ENCODE data around the gene BMERB1. TPM values are rescaled to one million over a fixed set of nuclear protein-coding genes. Genes with fewer than 3 reads are reported as not detected.

BMERB1 gene
- total and polyA plus RNA-seq, 2 experiments from 2014 or later = 7.3 to 10.3 TPM

DNA sequence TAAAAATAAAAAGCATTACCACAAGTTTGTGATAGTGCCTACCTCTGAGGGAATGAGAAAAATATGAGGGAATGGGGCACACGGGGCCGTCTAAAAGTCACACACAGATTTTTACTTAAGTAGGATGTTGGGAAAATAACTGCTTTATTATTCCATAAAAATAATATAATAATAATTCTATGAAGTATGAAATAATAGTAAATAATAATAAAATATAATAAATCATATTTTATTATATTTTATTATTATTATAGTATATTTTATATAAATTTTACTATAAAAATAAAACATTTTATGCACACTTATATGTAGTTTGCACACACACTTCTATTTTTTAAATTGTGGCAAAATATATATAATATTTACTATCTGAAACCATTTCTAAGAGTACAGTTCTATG is 92.3 kb downstream of the BMERB1 start:
- no peak overlapping the region for H2AFZ ChIP-seq
- H4K20me1 ChIP-seq (ENCODE audit: insufficient read depth, poor library complexity, severe bottlenecking) = no peaks in the 10 kb centered on the region
- H3K4me3 ChIP-seq = no peak overlapping the region
- no peak for TF ChIP-seq EZH2 (IDR thresholded peaks at IDR 0.05; ENCODE audit: borderline replicate concordance)
- no peak for TF ChIP-seq CTCF (IDR thresholded peaks at IDR 0.05; ENCODE audit: poor library complexity)
- TF ChIP-seq EZH2phosphoT487 (IDR thresholded peaks at IDR 0.05; ENCODE audit: low read depth, severe bottlenecking, unreplicated experiment) = no peak
- no peak overlapping the region for H3K4me2 ChIP-seq
- H3K27me3 ChIP-seq = no peaks in the 10 kb centered on the region
- DNase-seq (ENCODE audit: low spot score) = no peak
- H3K79me2 ChIP-seq = no peaks in the 10 kb centered on the region
- H3K4me1 ChIP-seq (ENCODE audit: insufficient read depth) = no peaks in the 10 kb centered on the region
- H3K36me3 ChIP-seq (replicated peaks; ENCODE audit: insufficient read depth, low read depth) = no peaks in the 10 kb centered on the region
- no peaks in the 10 kb centered on the region for H3K9me2 ChIP-seq (replicated peaks; ENCODE audit: insufficient read depth)
- no peak overlapping the region for H3K27ac ChIP-seq
- no peaks in the 10 kb centered on the region for H3K9me3 ChIP-seq (ENCODE audit: low read depth)
- WGBS (ENCODE audit: low lambda C conversion rate, missing lambda C conversion rate) = 100% methylated on average over 2 of the region's 2 CpGs

DNA sequence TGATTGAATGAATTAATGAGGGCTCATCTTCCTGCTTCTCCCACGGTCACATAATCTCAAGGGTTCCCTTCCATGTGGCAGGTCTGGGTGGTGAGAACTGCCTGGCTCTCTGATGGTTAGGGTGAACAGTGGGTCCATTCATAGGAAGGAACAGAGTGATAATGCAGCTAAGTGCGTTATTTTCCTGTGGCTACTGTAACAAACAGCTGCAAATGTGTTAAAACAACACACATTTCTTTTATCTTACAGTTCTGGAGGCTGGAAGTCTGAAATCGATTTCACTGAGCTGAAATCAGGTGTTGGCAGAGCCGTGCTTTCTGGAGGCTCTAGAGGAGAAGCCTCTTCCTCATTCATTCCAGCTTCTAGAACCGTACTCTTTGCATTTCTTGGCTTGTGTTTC is 95.3 kb downstream of the BMERB1 start:
- no peaks in the 10 kb centered on the region for H4K20me1 ChIP-seq (ENCODE audit: insufficient read depth, poor library complexity, severe bottlenecking)
- no peaks in the 10 kb centered on the region for H3K27me3 ChIP-seq
- no peak overlapping the region for H3K27ac ChIP-seq
- no peak for TF ChIP-seq CTCF (IDR thresholded peaks at IDR 0.05; ENCODE audit: poor library complexity)
- TF ChIP-seq EZH2phosphoT487 (IDR thresholded peaks at IDR 0.05; ENCODE audit: low read depth, severe bottlenecking, unreplicated experiment) = no peak
- no peak for TF ChIP-seq EZH2 (IDR thresholded peaks at IDR 0.05; ENCODE audit: borderline replicate concordance)
- no peaks in the 10 kb centered on the region for H3K36me3 ChIP-seq (replicated peaks; ENCODE audit: insufficient read depth, low read depth)
- H3K9me3 ChIP-seq (ENCODE audit: low read depth) = no peaks in the 10 kb centered on the region
- no peaks in the 10 kb centered on the region for H3K9me2 ChIP-seq (replicated peaks; ENCODE audit: insufficient read depth)
- H2AFZ ChIP-seq = no peak overlapping the region
- H3K4me2 ChIP-seq = no peak overlapping the region
- no peak for DNase-seq (ENCODE audit: low spot score)
- no peaks in the 10 kb centered on the region for H3K4me1 ChIP-seq (ENCODE audit: insufficient read depth)
- H3K79me2 ChIP-seq = no peaks in the 10 kb centered on the region
- whole genome bisulfite sequencing (ENCODE audit: low lambda C conversion rate, missing lambda C conversion rate) = 86% methylated on average over 5 of the region's 5 CpGs
- no peak overlapping the region for H3K4me3 ChIP-seq

- H3K9me2 ChIP-seq (replicated peaks; ENCODE audit: insufficient read depth) = no peaks in the 10 kb centered on the region
- no peaks in the 10 kb centered on the region for H3K4me1 ChIP-seq (ENCODE audit: insufficient read depth)
- no peak overlapping the region for H3K27ac ChIP-seq
- H3K36me3 ChIP-seq (replicated peaks; ENCODE audit: insufficient read depth, low read depth) = no peaks in the 10 kb centered on the region
- no peak overlapping the region for H3K4me3 ChIP-seq
- no peak for TF ChIP-seq EZH2phosphoT487 (IDR thresholded peaks at IDR 0.05; ENCODE audit: low read depth, severe bottlenecking, unreplicated experiment)
- TF ChIP-seq CTCF (IDR thresholded peaks at IDR 0.05; ENCODE audit: poor library complexity) = no peak
- no peak for TF ChIP-seq EZH2 (IDR thresholded peaks at IDR 0.05; ENCODE audit: borderline replicate concordance)
- no peaks in the 10 kb centered on the region for H3K27me3 ChIP-seq
- no peak overlapping the region for H3K4me2 ChIP-seq
- no peaks in the 10 kb centered on the region for H3K79me2 ChIP-seq
- H3K9me3 ChIP-seq (ENCODE audit: low read depth) = no peaks in the 10 kb centered on the region
- 95% methylated on average over 5 of the region's 5 CpGs for WGBS (ENCODE audit: low lambda C conversion rate, missing lambda C conversion rate)
- H2AFZ ChIP-seq = no peak overlapping the region
- H4K20me1 ChIP-seq (ENCODE audit: insufficient read depth, poor library complexity, severe bottlenecking) = no peaks in the 10 kb centered on the region
- DNase-seq (ENCODE audit: low spot score) = no peak
These were observed 95.7 kb downstream of the BMERB1 start for GRCh38 chr16:15530085-15530484.

DNA sequence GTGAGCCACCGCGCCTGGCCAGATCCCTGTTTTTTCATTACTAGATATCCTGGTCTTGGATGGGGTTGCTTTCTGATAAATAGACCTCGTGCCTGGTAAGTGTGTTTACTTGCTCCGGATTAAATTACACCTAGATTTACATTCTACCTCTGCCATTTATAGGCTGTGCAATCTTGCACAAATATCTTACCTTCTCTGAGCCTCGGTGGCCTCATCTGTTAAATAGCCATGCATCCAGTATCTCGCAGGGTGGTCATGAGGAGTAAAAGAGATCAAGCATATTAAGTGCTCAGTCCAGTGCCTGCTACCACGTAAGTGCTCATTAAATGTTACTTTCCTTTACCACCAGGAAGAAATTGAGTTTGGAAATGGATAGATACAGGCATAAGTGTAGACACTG is 98.4 kb downstream of the BMERB1 start:
- TF ChIP-seq EZH2 (IDR thresholded peaks at IDR 0.05; ENCODE audit: borderline replicate concordance) = no peak
- TF ChIP-seq EZH2phosphoT487 (IDR thresholded peaks at IDR 0.05; ENCODE audit: low read depth, severe bottlenecking, unreplicated experiment) = no peak
- no peak for TF ChIP-seq CTCF (IDR thresholded peaks at IDR 0.05; ENCODE audit: poor library complexity)

More for the DNA sequence above, 98.4 kb downstream of the BMERB1 start:
- no peak overlapping the region for H2AFZ ChIP-seq
- H4K20me1 ChIP-seq (ENCODE audit: insufficient read depth, poor library complexity, severe bottlenecking) = no peaks in the 10 kb centered on the region
- no peak overlapping the region for H3K4me2 ChIP-seq
- no peaks in the 10 kb centered on the region for H3K9me3 ChIP-seq (ENCODE audit: low read depth)
- H3K9me2 ChIP-seq (replicated peaks; ENCODE audit: insufficient read depth) = no peaks in the 10 kb centered on the region
- no peak for DNase-seq (ENCODE audit: low spot score)
- no peaks in the 10 kb centered on the region for H3K36me3 ChIP-seq (replicated peaks; ENCODE audit: insufficient read depth, low read depth)
- H3K4me3 ChIP-seq = no peak overlapping the region
- 91% methylated on average over 7 of the region's 7 CpGs for WGBS (ENCODE audit: low lambda C conversion rate, missing lambda C conversion rate)
- H3K4me1 ChIP-seq (ENCODE audit: insufficient read depth) = no peaks in the 10 kb centered on the region
- H3K27me3 ChIP-seq = no peaks in the 10 kb centered on the region
- H3K27ac ChIP-seq = no peak overlapping the region
- H3K79me2 ChIP-seq = no peaks in the 10 kb centered on the region
